Fibroblast of skin of right quadriceps (primary cell): Measurements from ENCODE around the gene YTHDF1.

Source experiments
- DNase-seq: peaks from one replicate; pipeline ENCODE4 v3.0.0-alpha.2; 2013

The YTHDF1 gene

DNA sequence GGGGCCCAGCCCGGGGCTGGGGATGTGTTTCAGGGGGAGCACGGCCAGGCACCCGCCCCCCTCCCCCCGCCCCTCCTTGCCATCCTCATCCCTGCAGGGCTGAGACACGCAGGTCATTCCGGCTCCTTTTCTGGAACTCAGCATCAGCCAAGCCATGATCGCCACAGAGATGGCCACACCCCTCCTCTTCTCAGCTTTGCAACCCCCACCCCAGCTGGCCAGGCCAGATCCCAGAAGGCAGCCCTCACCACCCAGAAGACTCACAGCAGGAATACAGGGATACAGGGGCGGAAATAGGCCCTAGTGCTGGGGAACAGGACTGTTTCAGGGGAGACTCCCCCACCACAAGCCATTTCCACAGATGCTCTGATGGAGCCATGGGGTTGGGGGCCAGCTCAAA is 33.5 kb downstream of the YTHDF1 start:
- no peak for DNase-seq

DNA sequence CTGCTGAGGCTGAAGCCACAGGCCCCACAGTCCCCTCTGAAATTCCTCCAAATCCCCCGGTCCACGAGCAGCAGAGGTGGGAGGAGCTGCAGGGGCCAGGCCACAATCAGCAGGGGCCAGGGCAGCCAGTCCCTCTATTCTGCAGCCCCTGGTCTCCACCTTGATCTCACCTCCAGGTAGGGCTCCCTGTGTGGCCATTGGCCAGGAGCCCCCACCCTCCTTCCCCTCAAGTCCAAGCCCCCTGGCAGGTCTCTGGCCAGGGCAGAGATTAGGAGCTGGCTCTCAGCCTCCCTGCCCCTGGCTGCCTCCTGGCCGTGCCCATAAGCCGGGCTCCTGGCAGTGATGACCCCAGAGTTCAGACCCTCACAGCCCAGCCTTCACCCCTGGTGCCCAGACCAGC is 34.7 kb downstream of the YTHDF1 start:
- DNase-seq: no peak

DNA sequence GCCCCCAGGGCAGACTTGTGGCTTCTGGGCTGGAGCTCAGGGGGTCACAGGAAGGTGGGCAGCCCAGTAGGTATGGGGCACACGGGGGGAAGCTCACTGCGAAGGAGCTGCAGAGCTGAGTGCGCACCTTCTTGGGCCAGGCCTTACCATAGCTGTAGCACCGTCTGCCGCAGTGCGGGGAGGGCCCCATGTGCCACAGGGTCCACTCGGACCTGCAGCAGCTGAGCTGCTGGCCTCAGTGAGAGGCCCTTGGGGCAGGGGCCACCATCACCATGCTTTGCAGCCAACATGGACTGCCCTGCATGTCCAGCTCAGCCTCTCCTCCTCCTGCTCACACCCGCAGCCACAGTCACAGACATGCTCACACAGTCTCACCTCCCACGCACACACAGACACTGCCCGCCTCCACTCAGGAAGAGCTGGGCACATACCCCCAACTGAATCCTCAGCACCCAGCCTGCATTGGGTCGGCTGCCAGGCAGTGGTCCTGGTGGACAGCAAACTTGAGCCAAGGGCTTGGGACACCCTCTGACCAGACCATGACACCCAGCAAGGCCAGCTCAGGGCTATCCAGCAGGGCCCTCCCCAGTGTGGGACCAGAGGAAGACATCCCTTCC is 35.3 kb downstream of the YTHDF1 start:
- no peak for DNase-seq

DNA sequence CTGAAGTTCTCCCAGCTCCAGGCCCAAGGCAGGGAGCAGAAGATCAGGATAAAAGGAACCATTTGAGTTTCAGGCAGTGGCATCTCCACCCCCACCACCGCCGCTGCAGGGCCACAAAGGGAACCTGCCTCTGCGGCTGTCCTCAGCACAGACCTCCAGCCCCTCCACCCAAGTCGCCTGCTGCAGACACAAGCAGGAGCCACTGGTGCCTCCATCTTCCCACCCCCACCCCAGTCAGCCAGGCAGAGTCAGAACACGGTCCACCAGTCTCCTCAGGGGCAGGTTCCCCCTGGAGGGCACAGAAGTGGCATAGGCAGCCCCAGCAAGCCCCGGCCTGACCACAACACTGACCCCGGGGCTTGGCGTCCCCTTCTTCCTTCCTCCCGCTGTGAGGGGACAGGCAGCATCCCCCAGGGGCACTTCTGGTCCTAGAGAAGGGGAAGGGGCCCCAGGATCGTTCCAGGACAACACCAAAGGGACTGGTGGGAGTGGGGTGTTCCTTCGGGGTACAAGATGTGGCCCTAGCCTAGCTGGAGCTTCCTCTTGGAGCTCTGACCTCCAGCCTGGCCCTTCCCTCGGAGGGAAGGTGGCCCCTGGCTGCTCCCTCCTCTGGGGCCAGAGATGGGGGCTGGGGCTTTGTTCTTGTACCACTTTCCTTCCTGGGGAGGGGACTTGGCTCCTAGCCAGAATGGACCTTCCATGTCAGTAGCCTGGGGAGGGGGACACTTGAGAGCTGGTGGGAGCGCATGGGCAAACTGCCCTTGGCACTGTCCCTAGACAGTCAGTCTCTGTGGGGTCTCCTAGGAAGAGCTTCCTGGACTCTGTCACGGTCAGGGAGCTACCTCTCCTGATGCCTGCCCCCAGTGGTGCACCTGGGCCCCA is 36.0 kb downstream of the YTHDF1 start:
- DNase-seq: no peak

DNA sequence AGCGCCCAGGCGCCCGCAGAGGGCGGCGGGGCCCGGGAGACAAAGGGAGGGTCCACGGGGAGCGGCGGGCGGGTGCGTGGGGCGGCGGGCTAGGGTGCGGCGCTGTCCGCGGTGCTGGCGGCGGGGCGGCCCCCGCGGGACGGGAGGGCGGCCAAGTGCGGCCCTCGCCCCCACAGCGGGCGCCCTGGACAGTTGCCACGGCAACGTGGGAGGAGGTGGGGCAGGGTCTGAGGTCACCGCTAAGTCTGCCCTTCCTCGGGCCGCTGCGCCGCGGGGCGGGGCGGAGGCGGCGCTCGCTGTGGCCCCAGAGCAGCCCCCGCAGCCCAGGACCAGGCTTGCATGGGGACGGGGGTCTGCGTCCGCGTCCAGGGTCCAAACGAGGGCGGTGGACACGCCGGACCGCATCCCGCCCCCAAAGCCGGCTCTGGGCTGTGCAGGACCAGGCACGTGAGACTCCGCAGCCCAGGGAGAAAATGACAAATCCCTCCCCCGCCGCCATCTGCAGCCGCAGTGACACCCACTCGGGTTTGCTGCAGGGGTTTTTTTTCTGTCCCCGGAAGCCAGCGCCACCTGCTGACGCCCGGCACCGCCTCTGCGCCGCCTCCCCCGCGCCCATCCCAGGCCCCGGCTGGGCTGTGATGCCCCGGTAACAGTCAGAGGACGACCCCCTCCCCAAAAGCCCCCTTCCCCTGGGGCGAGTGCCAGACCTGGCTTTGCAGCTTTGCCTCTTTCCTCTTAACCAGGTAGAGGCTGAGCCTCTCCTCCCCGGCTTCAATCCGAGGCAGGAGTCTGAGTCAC is 36.8 kb downstream of the YTHDF1 start:
- DNase-seq: no peak

DNA sequence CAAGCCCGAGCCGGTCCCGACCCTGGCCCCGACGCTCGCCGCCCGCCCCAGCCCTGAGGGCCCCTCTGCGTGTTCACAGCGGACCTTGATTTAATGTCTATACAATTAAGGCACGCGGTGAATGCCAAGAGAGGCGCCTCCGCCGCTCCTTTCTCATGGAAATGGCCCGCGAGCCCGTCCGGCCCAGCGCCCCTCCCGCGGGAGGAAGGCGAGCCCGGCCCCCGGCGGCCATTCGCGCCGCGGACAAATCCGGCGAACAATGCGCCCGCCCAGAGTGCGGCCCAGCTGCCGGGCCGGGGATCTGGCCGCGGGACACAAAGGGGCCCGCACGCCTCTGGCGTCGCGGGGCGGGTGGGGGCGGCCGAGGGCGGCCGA is 37.5 kb downstream of the YTHDF1 start:
- DNase-seq: no peak

DNA sequence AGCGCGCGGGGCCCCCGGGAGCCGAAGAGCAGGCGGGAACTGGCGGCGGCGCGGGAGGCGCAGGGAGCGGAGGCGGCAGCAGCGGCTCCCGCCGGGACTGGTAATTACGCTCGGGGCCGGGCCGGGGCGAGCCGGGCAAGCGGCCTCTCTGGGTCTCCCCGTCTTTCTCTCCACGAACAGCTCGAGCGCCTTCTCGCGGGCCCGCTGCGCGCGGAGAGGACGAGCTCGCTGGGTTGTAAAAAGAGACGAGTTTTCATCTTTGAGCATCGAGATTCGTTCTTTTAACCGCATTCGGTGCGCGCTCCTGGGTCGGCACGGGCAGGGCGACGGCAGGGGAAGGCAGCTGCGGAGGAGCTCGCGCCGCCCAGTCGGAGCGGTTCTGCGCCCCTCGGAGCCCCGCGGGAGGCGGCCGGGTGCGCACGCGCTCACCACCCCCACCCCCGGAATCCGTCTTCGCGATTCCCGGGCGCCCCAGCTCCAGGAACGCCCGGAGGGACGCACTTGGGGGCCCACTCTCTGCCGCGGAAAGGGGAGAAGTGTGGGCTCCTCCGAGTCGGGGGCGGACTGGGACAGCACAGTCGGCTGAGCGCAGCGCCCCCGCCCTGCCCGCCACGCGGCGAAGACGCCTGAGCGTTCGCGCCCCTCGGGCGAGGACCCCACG is 38.0 kb downstream of the YTHDF1 start:
- no peak for DNase-seq

DNA sequence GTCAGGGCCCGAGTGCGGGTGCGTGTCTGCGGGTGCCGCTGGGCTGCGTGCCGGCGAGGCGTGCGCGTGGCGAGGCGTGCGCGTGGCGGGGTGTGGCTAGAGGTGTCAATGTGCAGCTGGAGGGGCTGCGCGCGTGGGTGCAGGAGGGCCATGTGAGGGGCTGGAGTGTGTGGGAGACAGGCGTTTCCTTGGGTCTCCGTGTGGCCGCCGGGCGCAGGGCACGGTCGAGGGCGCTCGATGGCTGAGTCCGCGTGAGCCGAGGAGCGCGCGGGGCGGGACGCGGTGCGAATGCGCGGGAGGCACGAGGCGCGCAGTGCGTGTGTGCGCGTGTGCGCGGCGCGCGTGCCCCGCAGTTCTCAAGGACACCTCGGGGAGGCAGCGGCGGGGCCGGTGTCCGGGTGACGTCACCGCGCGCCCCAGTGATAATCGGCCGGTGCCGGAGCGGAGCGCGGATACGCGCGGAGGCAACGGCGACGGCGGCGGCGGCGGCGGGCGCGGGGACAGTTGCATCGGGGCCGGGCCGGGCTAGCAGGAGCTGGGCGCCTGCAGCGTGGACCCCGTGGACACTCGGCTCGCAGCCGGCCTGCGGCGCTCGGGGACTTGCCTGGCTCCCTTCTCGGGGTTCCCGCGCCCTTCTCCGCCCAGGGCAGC is 38.7 kb downstream of the YTHDF1 start:
- no peak for DNase-seq

DNA sequence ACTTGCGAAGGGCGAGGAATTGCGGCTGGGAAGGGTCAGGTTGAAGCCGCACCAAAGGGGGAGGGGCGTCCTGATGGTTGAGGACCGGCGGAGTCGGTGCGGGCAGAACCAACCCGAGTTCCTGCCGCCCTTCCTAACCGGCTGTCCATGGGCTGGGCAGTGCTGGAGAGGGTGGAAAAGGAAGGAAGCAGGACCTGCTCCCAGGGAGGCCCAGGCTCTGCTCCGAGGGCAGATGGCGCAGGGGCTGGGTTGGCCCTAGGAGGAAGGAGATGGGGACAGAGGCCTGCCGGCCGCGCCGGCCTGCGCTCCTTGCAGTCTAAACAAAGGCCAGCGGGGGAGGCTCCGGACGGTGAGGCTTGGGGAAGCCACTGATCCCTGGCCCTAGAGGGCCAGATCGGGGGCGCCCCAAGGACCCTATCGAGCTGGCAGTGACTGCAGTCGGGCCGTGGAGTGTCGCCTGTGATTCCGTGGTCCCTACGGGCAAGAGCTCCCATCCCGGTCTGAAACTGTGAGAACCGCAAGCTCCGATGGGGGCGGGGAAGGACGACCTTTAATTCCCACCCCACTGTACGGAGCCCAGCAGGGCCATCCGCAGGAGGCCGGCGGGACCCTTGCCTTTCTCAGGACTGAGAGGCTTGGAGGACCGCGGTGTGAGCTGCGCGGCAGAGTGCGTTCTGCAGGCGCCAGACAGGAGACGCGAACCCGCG is 39.4 kb downstream of the YTHDF1 start:
- no peak for DNase-seq

DNA sequence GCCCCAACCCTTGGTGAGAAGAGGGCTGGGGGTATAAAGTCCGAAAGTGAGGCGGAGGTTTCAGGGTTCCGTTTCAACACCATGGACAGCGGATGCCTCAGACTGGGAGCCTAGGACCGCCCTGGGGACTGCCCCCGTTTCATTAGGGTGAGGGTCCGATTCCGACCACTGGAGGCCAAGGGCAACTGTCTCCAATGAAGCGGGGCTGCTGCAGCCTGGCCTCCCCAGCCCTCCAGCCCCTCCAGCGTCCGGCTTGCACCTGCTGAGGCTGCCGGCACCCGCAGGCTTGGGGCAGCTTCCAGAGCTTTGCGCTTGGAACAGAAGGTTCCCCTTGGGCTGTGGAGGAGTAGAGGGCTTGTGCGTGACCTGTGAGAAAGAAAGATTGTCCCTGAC is 39.9 kb downstream of the YTHDF1 start:
- DNase-seq: no peak

DNA sequence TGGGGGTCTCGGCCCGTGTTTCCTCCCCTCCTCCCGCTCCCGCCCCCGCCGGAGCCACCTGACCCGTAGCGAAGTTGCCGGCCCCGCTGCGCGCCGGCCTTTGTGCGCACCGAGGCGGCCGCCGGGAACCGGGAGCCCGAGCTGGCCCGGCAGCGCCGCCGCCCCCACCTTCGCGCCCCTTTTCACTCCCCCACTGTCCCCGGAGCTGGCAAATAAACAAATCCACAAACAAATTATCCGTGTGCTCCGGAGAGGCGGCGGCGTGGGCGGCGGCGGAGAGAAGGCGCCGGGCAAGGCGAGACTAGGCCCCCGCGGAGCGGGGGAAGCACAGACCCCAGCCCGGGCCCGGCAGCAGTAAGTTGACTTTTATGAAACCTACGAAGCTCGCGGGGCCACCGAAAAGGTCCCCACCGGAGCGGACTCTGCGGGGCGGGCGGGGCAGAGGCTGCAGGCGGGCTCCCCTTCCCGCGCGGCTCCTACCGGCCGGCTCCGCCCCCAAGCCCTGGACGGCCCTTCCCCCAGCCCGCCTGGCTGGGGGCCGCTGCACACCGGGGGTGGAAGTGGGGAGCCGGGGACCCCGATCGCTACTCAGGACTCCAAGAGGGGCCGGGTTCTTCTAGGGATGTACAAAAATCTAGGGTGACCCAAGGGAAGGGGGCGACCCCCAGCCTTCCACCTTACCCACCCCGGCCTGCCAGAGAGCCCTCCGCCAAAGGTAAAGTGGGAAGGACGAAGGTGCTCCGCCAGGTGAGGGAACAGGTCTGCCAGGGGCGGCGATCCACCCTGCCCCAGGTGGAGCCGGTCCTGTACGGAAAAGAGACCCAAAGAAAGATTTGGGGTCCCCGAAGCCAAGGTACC is 40.7 kb downstream of the YTHDF1 start:
- no peak for DNase-seq

DNA sequence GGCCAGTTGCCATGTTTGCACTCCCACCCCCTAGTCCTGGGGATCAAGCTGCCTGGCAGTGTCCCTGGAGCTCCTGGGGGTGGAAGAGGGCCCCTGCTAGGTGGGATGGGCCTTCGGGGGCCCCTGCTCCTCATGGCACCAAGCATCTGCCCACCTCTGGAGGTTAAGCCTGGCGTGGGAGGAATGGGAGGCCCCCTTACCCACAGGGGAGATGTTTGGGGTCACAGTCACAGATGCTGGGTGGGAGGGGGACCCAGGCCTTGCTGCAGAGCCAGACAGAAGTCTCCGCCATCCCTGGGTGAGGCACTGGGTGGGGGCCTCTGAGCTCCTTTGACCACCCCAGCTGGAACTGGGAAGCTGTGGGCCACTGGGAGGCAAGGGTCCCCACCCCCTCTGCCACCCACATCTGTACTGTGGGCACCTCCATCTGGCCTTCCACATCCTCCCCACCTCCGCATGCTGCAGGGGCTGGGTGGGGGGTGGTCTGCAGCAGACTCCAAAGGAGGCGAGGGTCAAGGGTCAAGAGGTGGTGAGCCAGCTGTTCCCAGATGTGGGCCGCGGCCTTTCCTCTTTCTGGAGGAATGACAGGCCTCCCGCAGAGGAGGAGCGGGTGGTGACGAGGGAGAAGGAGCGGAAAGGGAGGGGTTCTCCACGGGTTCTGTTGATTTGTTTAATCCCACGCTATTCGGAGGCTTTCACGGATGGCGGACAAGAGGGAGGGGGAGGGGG is 41.5 kb downstream of the YTHDF1 start:
- no peak for DNase-seq

DNA sequence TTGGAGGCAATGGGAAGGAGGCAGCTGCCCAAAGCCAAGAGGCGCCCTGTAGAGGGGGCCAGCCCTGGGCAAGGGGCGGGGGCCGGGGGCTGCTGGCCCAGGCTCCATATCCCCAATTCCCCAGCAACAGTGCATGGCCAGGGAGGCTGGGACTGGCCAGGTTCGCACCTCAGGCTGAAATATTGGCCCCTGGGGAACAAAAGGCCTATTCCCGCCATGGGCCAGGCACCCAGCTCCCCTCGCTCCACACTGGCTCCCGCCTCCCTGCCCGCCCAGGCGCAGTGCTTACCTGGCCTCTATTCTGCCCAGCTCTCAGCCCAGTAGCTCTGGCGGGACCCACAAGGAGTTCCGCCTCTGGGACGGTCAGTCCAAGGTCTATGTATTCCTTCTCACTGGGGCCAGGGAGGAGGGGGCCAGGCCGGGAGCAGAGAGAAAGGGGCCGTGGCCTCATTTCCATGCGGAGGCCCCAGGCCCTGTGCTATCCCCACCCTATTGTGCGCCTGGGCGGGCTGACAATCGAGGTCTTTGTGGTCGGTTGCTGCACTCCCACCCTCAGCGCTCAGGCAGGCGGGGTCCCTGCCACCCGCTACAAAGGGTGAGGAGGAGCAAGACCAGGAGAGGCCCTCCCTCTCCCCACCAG is 42.3 kb downstream of the YTHDF1 start:
- DNase-seq: no peak

DNA sequence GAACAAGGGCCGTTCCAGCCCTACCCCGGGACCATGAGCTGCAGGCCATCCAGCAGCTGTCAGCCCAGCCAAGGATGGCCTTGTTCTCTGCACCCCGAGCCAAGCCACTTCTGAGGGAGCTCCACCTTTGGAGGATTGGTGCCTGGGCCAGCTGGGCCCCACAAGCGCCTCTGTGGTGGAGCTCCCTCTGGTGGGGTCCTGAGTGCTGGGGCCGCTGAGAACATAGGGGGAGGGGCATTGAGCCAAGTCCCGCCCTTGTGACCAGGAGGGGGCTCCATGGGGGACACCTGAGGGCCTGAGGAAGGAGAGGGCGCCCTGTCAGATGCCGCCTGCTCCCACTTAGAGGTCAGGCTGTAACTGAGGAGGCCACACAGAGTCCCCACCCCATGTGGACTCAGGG is 43.2 kb downstream of the YTHDF1 start:
- DNase-seq: no peak

DNA sequence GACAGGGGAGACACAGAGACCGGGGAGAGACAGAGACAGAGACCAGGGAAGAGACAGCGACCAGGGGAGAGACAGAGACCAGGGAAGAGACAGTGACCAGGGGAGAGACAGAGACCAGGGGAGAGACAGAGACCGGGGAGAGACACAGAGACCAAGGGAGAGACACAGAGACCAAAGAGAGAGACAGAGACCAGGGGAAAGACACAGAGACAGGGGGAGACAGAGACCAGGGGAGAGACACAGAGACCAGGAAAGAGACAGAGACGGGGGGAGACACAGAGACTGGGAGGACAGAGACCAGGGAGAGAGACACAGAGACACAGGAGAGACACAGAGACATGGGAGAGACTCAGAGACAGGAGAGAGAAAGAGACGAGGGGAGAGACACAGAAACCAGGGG is 43.9 kb downstream of the YTHDF1 start:
- no peak for DNase-seq

DNA sequence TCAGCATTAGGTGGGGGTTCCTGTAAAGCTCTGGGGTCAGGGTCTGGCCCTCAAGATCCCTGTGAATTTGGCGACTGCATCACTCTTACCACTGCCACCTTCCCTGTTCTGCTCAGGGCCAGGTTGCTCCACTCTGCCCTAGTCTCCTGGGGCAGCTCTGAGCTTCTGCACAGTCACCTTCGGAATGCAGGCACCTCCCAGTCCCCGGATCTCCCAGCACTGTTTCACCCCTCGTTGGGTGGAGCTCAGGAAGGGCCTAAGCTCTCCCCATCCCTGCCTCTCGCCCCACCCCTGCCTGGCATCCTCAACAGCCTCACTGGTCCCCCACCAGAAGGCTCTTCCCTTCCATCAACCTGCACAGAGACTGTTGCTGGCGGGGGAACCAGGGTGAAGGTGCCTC is 46.2 kb downstream of the YTHDF1 start:
- DNase-seq: no peak

DNA sequence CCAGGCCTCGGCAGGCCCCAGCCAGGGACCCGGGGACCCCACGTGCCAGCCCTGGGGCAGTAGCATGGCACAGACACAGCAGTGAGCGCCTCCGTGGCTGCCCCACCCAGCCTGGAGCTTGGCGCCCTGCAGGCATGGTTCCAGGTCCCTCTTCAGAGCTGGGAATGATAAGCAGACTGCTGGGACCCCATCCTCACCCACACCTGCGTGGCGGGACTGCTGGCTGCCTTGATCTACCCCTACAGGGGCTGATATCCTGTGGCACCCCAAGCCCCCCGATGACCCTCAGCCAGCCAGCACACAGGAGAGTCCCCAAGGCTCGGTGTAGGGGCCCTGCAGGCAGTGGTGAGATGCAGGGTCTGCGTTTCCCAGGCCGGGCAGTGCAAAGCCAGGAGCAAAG is 47.1 kb downstream of the YTHDF1 start:
- no peak for DNase-seq

DNA sequence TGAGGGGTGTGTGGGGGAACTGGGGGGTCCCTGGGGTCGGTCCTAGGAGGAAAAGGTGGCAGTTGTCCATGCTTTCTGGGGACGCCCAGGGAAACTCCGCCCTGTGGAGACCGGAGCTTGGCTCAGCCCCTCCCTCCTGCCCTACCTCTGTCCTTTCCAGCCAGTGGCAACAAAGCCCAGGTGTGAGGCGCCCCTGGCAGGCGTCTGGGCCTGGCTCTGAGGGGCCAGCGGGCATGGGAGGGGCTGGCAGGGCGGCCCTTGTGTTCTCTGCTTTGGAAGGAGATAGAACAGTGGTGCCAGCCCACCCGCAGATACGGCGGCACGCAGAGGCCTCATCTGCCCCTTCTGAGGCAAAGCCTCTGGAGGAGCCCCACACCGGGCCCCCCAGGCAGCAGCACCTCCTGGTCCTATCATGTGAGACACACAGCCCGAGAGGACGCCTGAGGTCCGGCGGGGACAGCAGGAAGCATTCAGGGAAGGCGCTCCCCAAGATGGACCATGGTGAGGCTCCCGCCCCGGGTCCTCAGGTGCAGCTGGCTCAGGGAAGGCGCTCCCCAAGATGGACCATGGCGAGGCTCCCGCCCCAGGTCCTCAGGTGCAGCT is 47.9 kb downstream of the YTHDF1 start:
- no peak for DNase-seq
